GM12878 (cell line): ENCODE results near the gene NRN1L. TPM values are rescaled to one million over a fixed set of nuclear protein-coding genes. Genes with fewer than 3 reads are reported as not detected.

Source experiments
- ATAC-seq: fragments of 200-7000 bp; cut with Tn5 transposase; 3 replicates; pipeline ENCODE4 v1.9.1; 2020; ENCODE audit warnings: mild to moderate bottlenecking, moderate library complexity
- BruUV-seq: library from RNA; stranded (reverse); fragments of 400-500 nt; replicated peaks from 2 replicates; lab custom pipeline; 2021; lab: Mats Ljungman, UMichigan
- CTCF ChIA-PET: fragments of 300-600 bp; sonication (Branson Sonifier 250); formaldehyde crosslinking; extraction: SDS; loops from one replicate; lab custom pipeline; 2021; ENCODE audit warnings: inconsistent platforms; lab: Yijun Ruan, JAX
- POLR2A ChIA-PET: fragments of 350-600 bp; formaldehyde crosslinking; extraction: SDS; loops from one replicate; lab custom pipeline; 2021; ENCODE audit warnings: inconsistent platforms; lab: Charles Lee
- RAD21 ChIA-PET: fragments of 300-600 bp; sonication (Branson Sonifier 250); formaldehyde crosslinking; loops from one replicate; lab custom pipeline; 2023; ENCODE audit warnings: antibody characterized with exemption; ENCODE audit not compliant: unreplicated experiment; lab: Charles Lee
- SMC1A ChIA-PET: fragments of 300-600 bp; sonication (Branson Sonifier 250); formaldehyde crosslinking; loops from one replicate; lab custom pipeline; 2023; ENCODE audit not compliant: unreplicated experiment, uncharacterized antibody; lab: Charles Lee
- DNase-seq: peaks from one replicate; pipeline ENCODE4 v3.0.0-alpha.2; 2011; ENCODE audit warnings: low read depth, low spot score
- FAIRE-seq: peaks from 3 replicates; lab custom pipeline; 2011; peaks lifted over from hg19 to GRCh38; lab: Jason Lieb, UNC
- H2AFZ ChIP-seq: 2 replicates; pipeline ENCODE4 v1.6.0; 2011; ENCODE audit warnings: low read depth, low read length, control low read depth; ENCODE audit not compliant: control insufficient read depth
- H3K27ac ChIP-seq: 2 replicates; pipeline ENCODE4 v1.5.1; 2011; ENCODE audit warnings: control low read depth; ENCODE audit not compliant: control insufficient read depth, insufficient read depth
- H3K27me3 ChIP-seq, 2 experiments: replicated peaks in 1 of 2; 2 replicates each; pipeline versions ENCODE4 v1.6.0 to v1.6.1; 2011; ENCODE audit warnings: low read length in 1 of 2; ENCODE audit not compliant: control insufficient read depth in 2 of 2, insufficient read depth in 2 of 2
- H3K36me3 ChIP-seq, 2 experiments: 2 replicates each; pipeline ENCODE4 v1.5.1; 2011; ENCODE audit warnings: low read length in 1 of 2; ENCODE audit not compliant: control insufficient read depth in 2 of 2, insufficient read depth in 2 of 2
- H3K4me1 ChIP-seq: 2 replicates; pipeline ENCODE4 v1.6.1; 2011; ENCODE audit warnings: mild to moderate bottlenecking, low read length, moderate library complexity, mixed read lengths; ENCODE audit not compliant: control insufficient read depth, insufficient read depth
- H3K4me2 ChIP-seq: 2 replicates; pipeline ENCODE4 v1.6.0; 2011; ENCODE audit warnings: control low read depth; ENCODE audit not compliant: control insufficient read depth, insufficient read depth
- H3K4me3 ChIP-seq: fragments of 200-600 bp; sonication (generic); 2 replicates; pipeline ENCODE4 v1.5.1; 2016
- H3K79me2 ChIP-seq: 2 replicates; pipeline ENCODE4 v1.6.0; 2011; ENCODE audit warnings: low read length; ENCODE audit not compliant: control insufficient read depth, insufficient read depth
- H3K9ac ChIP-seq: 2 replicates; pipeline ENCODE4 v1.8.0; 2011; ENCODE audit warnings: low read length, control low read depth, mixed read lengths; ENCODE audit not compliant: control insufficient read depth, insufficient read depth
- H3K9me3 ChIP-seq: replicated peaks from 3 replicates; pipeline ENCODE4 v1.5.1; 2011; ENCODE audit warnings: mild to moderate bottlenecking, low read length; ENCODE audit not compliant: control insufficient read depth, insufficient read depth
- H4K20me1 ChIP-seq: 2 replicates; pipeline ENCODE4 v1.6.0; 2011; ENCODE audit not compliant: control insufficient read depth, insufficient read depth
- FOXK2 ChIP-seq: fragments of 450-650 bp; IDR thresholded peaks from 2 replicates; pipeline ENCODE4 v1.6.1; 2017; ENCODE audit warnings: mild to moderate bottlenecking, moderate library complexity
- MTA3 ChIP-seq: IDR thresholded peaks from 2 replicates; pipeline ENCODE4 v1.6.1; 2012; ENCODE audit warnings: low read length, inconsistent platforms, borderline replicate concordance
- SPI1 ChIP-seq: IDR thresholded peaks from 2 replicates; pipeline ENCODE4 v1.6.1; 2011; ENCODE audit warnings: low read depth, mild to moderate bottlenecking, low read length, moderate library complexity, borderline replicate concordance; ENCODE audit not compliant: insufficient read depth
- ZNF622 ChIP-seq: fragments of 450-650 bp; IDR thresholded peaks from 2 replicates; pipeline ENCODE4 v1.6.1; 2017; ENCODE audit warnings: mild to moderate bottlenecking, inconsistent platforms
- ZNF687 ChIP-seq: fragments of 450-650 bp; IDR thresholded peaks from 2 replicates; pipeline ENCODE4 v1.6.1; 2017; ENCODE audit warnings: mild to moderate bottlenecking, moderate library complexity
- WGBS: methylation state at CpG from one replicate; pipeline ENCODE4 v1.1.6; 2016; ENCODE audit warnings: low lambda C conversion rate; ENCODE audit not compliant: insufficient replicate concordance, insufficient coverage; ENCODE audit errors: missing lambda C conversion rate; 5-methylcytosine and 5-hydroxymethylcytosine counted together
- in situ Hi-C: fragments of 300-500 bp; cut with MboI; formaldehyde crosslinking; loops from 9 replicates; pipeline ENCODE4 v1.14.3; 2018; ENCODE audit warnings: mixed read lengths
- intact Hi-C: fragments of 100-400 bp; cut with micrococcal nuclease; formaldehyde crosslinking; loops from one replicate; pipeline ENCODE4 v1.14.2; 2022; ENCODE audit not compliant: unreplicated experiment
- polyA plus RNA-seq, 11 experiments: library from polyadenylated mRNA; depleted of rRNA in 4 of 11; unstranded in 6 of 11; stranded (reverse) in 5 of 11; fragments of >200 nt; fragmentation: Nextera tagmentation in 4 of 11; fragmentation: Illumina TruSeq in 1 of 11; extraction: Ambion mirVana in 4 of 11; extraction: Trizol in 1 of 11; gene quantifications; 1 replicate in 1 of 11; 2 replicates in 10 of 11; pipeline versions ENCODE4 v1.2.1 to v1.2.3, GENCODE V29; 2011 to 2016; ENCODE audit warnings: inconsistent platforms in 2 of 11, missing spikeins in 2 of 11, low read depth in 1 of 11
- total RNA-seq, 4 experiments: library from RNA; depleted of rRNA in 3 of 4; stranded (reverse); fragments of >200 nt in 3 of 4; fragmentation: Illumina TruSeq in 1 of 4; extraction: Trizol in 1 of 4; gene quantifications; 2 replicates each; pipeline versions ENCODE4 v1.2.1 to v1.2.3, GENCODE V29; 2013 to 2021
- TF ChIP-seq, protein P1 (sequence below): IDR thresholded peaks from 2 replicates; pipeline ENCODE4 v1.6.1; 2012; ENCODE audit warnings: low read depth, low read length, improper control_type of control experiment
- TF ChIP-seq, protein P2 (sequence below), 3 experiments: IDR thresholded peaks in 2 of 3; conservative IDR thresholded peaks in 1 of 3; 2 replicates each; pipeline ENCODE4 v1.5.1; 2011; ENCODE audit warnings: low read depth in 3 of 3, low read length in 3 of 3, mild to moderate bottlenecking in 3 of 3, control low read depth in 2 of 3, moderate library complexity in 2 of 3, inconsistent platforms in 1 of 3, mixed read lengths in 1 of 3; ENCODE audit not compliant: control insufficient read depth in 2 of 3, insufficient read depth in 1 of 3; ENCODE audit errors: extremely low read depth in 1 of 3
- TF ChIP-seq, protein P3 (sequence below): fragments of 450-650 bp; IDR thresholded peaks from 2 replicates; pipeline ENCODE4 v1.6.1; 2018; ENCODE audit warnings: mild to moderate bottlenecking, low read depth, moderate library complexity; ENCODE audit not compliant: partially characterized antibody
- TF ChIP-seq, protein P4 (sequence below): fragments of 150-350 bp; IDR thresholded peaks from 2 replicates; pipeline ENCODE4 v1.6.1; 2014; ENCODE audit warnings: mild to moderate bottlenecking, low read depth, low read length

The NRN1L gene
- total and polyA plus RNA-seq, 10 of the 15 experiments (the other 5 are each of a cell fraction or from before 2014, with no cell fraction given), result 0.11 to 0.99 (median 0.28) TPM; not detected in 3

- peaks cover 23% of the 10 kb centered on the region for H3K4me1 ChIP-seq
- H3K27ac ChIP-seq, result peak overlapping the region; percentile 97
- H3K27me3 ChIP-seq, result no peaks in the 10 kb centered on the region
- H4K20me1 ChIP-seq, result no peaks in the 10 kb centered on the region
- POLR2A ChIA-PET, result no interaction called here
- intact Hi-C loops (no loop called here), in situ Hi-C loops (no loop called here)
- peak overlapping the region; percentile 100 for H2AFZ ChIP-seq
- SMC1A ChIA-PET, result interaction anchor here (1.0 kb wide), 1 partner anchor 17 kb away, joined by 3 read pairs; no protein-coding TSS in a partner anchor
- RAD21 ChIA-PET, result no interaction called here
- no TSS peak for BruUV-seq
- peak overlapping the region; percentile 91 for H3K9ac ChIP-seq
- peaks cover 0 to 4% of the 10 kb centered on the region in 2 experiments; a peak in 1 of 4 replicates for H3K36me3 ChIP-seq
- H3K9me3 ChIP-seq, result no peaks in the 10 kb centered on the region
- ATAC-seq (peak; percentile 16), DNase-seq (no peak), FAIRE-seq (no peak)
- peak overlapping the region; percentile 96 for H3K4me3 ChIP-seq
- WGBS, result under 1% methylated on average over 65 of the region's 67 CpGs
- peaks cover 40% of the 10 kb centered on the region for H3K79me2 ChIP-seq
- CTCF ChIA-PET, result interaction anchor here (1.1 to 2.0 kb wide), 5 partner anchors 9 to 321 kb away, joined by 3 to 8 read pairs (median 5); partner anchors contain the start of gene EDC4
- H3K4me2 ChIP-seq, result peak overlapping the region; percentile 93
- TF ChIP-seq ZNF687 (0 out of 2 replicates have a peak, but pooled peaks have one; percentile 89), MTA3 (no peak), ZNF622 (no peak), FOXK2 (no peak), SPI1 (no peak)
- TF ChIP-seq, protein P1, sequence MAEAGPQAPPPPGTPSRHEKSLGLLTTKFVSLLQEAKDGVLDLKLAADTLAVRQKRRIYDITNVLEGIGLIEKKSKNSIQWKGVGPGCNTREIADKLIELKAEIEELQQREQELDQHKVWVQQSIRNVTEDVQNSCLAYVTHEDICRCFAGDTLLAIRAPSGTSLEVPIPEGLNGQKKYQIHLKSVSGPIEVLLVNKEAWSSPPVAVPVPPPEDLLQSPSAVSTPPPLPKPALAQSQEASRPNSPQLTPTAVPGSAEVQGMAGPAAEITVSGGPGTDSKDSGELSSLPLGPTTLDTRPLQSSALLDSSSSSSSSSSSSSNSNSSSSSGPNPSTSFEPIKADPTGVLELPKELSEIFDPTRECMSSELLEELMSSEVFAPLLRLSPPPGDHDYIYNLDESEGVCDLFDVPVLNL, result no peak
- TF ChIP-seq, protein P2, sequence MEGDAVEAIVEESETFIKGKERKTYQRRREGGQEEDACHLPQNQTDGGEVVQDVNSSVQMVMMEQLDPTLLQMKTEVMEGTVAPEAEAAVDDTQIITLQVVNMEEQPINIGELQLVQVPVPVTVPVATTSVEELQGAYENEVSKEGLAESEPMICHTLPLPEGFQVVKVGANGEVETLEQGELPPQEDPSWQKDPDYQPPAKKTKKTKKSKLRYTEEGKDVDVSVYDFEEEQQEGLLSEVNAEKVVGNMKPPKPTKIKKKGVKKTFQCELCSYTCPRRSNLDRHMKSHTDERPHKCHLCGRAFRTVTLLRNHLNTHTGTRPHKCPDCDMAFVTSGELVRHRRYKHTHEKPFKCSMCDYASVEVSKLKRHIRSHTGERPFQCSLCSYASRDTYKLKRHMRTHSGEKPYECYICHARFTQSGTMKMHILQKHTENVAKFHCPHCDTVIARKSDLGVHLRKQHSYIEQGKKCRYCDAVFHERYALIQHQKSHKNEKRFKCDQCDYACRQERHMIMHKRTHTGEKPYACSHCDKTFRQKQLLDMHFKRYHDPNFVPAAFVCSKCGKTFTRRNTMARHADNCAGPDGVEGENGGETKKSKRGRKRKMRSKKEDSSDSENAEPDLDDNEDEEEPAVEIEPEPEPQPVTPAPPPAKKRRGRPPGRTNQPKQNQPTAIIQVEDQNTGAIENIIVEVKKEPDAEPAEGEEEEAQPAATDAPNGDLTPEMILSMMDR (IDR thresholded peaks at IDR 0.05 in 2 of 3, conservative IDR thresholded peaks at IDR 0.05 in 1 of 3; ENCODE audit: control insufficient read depth in 2 of 3, extremely low read depth in 1 of 3, insufficient read depth in 1 of 3, low read depth in 3 of 3, low read length in 3 of 3), result peak; percentile 25 to 43 (median 39); a peak in 5 of 6 replicates
- TF ChIP-seq, protein P3, sequence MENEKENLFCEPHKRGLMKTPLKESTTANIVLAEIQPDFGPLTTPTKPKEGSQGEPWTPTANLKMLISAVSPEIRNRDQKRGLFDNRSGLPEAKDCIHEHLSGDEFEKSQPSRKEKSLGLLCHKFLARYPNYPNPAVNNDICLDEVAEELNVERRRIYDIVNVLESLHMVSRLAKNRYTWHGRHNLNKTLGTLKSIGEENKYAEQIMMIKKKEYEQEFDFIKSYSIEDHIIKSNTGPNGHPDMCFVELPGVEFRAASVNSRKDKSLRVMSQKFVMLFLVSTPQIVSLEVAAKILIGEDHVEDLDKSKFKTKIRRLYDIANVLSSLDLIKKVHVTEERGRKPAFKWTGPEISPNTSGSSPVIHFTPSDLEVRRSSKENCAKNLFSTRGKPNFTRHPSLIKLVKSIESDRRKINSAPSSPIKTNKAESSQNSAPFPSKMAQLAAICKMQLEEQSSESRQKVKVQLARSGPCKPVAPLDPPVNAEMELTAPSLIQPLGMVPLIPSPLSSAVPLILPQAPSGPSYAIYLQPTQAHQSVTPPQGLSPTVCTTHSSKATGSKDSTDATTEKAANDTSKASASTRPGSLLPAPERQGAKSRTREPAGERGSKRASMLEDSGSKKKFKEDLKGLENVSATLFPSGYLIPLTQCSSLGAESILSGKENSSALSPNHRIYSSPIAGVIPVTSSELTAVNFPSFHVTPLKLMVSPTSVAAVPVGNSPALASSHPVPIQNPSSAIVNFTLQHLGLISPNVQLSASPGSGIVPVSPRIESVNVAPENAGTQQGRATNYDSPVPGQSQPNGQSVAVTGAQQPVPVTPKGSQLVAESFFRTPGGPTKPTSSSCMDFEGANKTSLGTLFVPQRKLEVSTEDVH, result no peak
- TF ChIP-seq, protein P4, sequence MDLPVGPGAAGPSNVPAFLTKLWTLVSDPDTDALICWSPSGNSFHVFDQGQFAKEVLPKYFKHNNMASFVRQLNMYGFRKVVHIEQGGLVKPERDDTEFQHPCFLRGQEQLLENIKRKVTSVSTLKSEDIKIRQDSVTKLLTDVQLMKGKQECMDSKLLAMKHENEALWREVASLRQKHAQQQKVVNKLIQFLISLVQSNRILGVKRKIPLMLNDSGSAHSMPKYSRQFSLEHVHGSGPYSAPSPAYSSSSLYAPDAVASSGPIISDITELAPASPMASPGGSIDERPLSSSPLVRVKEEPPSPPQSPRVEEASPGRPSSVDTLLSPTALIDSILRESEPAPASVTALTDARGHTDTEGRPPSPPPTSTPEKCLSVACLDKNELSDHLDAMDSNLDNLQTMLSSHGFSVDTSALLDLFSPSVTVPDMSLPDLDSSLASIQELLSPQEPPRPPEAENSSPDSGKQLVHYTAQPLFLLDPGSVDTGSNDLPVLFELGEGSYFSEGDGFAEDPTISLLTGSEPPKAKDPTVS, result no peak
Observed at GRCh38 chr16:67842509-67843342, 42.0 kb upstream of the NRN1L start.
